ENCODE data around the gene HCRTR2. TPM values are rescaled to one million over a fixed set of nuclear protein-coding genes. Genes with fewer than 3 reads are reported as not detected.
"Not testable (repeated sequence)": the region's sequence is repeated elsewhere in the genome, so short reads cannot be mapped to it uniquely, and the experiment has no call there.

HCRTR2 gene
- total and polyA plus RNA-seq, 2 donors = 0.07 to 0.09 TPM

DNA sequence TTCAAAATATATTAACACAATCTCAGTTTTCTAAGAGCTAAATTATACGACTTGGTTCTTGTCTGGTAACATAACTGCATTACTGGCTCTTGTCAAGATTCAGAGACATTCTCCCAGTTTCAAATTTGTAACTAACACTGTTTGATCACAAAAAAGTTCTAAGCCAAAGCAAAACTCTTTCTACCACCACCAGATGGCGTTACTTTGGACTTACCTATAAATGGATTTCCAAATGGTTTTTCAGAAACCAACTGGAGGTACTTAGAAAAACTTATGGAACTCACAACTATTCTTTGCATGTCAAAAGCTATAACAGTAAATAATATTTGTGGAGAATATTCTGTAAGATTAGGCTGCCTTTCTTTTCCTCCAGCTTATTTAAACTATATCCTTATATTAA, 118.8 kb downstream of the HCRTR2 start:
- WGBS = 63% methylated on average over 2 of the region's 2 CpGs
- Histone ChIP-seq H3K4me1 (ENCODE audit: control insufficient read depth in 2 of 2, insufficient read depth in 2 of 2, low read length in 2 of 2) (no peaks in the 10 kb centered on the region), H3K27ac (ENCODE audit: low read depth in 1 of 2, low read length in 1 of 2) (no peak overlapping the region), H3K4me3 (ENCODE audit: low read length in 2 of 2) (no peak overlapping the region), H3K36me3 (ENCODE audit: control insufficient read depth in 2 of 2, insufficient read depth in 2 of 2, low read length in 1 of 2) (no peaks in the 10 kb centered on the region), H3K9me3 (ENCODE audit: control insufficient read depth in 2 of 2, insufficient read depth in 1 of 2, low read length in 1 of 2) (no peaks in the 10 kb centered on the region), H3K27me3 (ENCODE audit: control insufficient read depth in 2 of 2, insufficient read depth in 1 of 2, low read length in 1 of 2) (no peaks in the 10 kb centered on the region)
- no peak for DNase-seq (ENCODE audit: low read depth in 6 of 9, low spot score in 9 of 9)

DNA sequence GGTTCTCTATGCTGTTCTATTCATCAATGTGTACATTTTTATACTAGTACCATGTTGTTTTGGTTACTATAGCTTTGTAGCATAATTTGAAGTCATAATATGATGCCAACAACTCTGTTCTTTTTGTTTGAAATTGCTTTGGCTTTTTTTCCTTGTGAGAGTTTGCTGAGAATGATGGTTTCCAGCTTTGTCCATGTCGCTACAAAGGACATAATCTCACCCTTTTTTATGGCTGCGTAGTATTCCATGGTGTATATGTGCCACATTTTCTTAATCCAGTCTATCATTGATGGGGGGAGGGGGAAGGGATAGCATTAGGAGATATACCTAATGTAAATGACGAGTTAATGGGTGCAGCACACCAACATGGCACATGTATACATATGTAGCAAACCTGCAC, 122.9 kb downstream of the HCRTR2 start:
- not testable (repeated sequence) for H3K27ac ChIP-seq (ENCODE audit: low read depth in 1 of 2, low read length in 1 of 2); H3K4me3 ChIP-seq (ENCODE audit: low read length in 2 of 2); DNase-seq (ENCODE audit: low read depth in 6 of 9, low spot score in 9 of 9); H3K9me3 ChIP-seq (ENCODE audit: control insufficient read depth in 2 of 2, insufficient read depth in 1 of 2, low read length in 1 of 2); H3K27me3 ChIP-seq (ENCODE audit: control insufficient read depth in 2 of 2, insufficient read depth in 1 of 2, low read length in 1 of 2); H3K4me1 ChIP-seq (ENCODE audit: control insufficient read depth in 2 of 2, insufficient read depth in 2 of 2, low read length in 2 of 2); H3K36me3 ChIP-seq (ENCODE audit: control insufficient read depth in 2 of 2, insufficient read depth in 2 of 2, low read length in 1 of 2)
- WGBS = 93% methylated on average over 3 of the region's 3 CpGs

DNA sequence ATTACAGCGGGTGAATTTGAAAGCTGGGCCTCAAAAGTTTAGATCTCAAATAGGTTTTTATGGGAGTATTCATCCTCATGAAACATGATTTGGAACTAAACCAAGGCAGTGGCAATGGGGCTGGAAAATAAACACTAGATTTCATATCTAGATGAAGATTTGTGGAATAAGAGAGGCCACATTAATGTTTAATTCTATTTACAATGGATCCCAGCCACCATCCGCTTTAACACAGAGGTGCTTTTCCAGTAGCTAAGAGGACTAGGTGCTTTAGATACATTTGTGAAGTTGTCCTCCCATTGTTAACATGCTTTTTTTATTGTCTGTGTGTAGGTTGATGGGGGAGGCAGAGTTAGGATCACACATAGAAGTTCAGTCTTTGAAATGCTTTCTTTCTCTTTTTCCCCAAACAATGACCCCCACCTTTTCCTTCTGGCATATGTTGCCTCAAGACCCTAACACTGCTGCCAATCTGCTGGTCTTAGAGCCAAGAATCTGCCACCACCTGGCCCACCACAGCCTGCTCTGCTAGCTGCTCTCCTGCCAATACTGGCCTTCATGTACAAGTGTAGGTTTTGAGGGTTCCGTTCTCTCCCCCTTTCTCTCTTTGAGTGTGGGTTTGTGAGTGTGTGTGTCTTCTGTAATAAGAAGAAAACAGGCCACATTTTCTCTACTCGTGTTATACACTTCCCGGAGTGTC, 125.1 kb downstream of the HCRTR2 start:
- H3K9me3 ChIP-seq (ENCODE audit: control insufficient read depth in 2 of 2, insufficient read depth in 1 of 2, low read length in 1 of 2) = no peaks in the 10 kb centered on the region
- H3K27me3 ChIP-seq (ENCODE audit: control insufficient read depth in 2 of 2, insufficient read depth in 1 of 2, low read length in 1 of 2) = no peaks in the 10 kb centered on the region
- 92% methylated on average over 5 of the region's 5 CpGs for WGBS
- no peak overlapping the region for H3K4me3 ChIP-seq (ENCODE audit: low read length in 2 of 2)
- no peak overlapping the region for H3K27ac ChIP-seq (ENCODE audit: low read depth in 1 of 2, low read length in 1 of 2)
- H3K36me3 ChIP-seq (ENCODE audit: control insufficient read depth in 2 of 2, insufficient read depth in 2 of 2, low read length in 1 of 2) = no peaks in the 10 kb centered on the region
- DNase-seq (ENCODE audit: low read depth in 6 of 9, low spot score in 9 of 9) = no peak
- H3K4me1 ChIP-seq (ENCODE audit: control insufficient read depth in 2 of 2, insufficient read depth in 2 of 2, low read length in 2 of 2) = no peaks in the 10 kb centered on the region

DNA sequence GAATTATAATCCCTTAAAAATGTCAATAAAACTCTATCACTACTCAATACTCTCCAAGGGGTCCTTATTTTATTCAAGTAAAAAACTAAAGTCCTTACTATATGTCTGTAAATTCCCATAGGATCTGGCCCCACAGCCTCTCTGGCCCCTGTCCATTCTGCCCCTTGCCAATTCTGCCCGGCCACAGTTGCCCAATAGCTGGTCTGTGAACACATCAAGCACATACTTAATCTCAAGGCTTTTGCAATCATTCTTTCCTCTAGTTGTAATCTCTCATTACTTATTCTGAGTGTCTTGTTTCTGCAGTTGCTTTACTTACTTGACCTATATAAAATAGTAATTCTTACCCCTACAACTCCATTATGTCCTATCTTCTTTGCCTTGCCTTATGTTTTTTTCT, 130.4 kb downstream of the HCRTR2 start:
- 90% methylated on average over 1 of the region's 1 CpG for WGBS
- Histone ChIP-seq H3K27ac (ENCODE audit: low read depth in 1 of 2, low read length in 1 of 2) (no peak overlapping the region), H3K27me3 (ENCODE audit: control insufficient read depth in 2 of 2, insufficient read depth in 1 of 2, low read length in 1 of 2) (no peaks in the 10 kb centered on the region), H3K36me3 (ENCODE audit: control insufficient read depth in 2 of 2, insufficient read depth in 2 of 2, low read length in 1 of 2) (no peaks in the 10 kb centered on the region), H3K4me3 (ENCODE audit: low read length in 2 of 2) (no peak overlapping the region), H3K4me1 (ENCODE audit: control insufficient read depth in 2 of 2, insufficient read depth in 2 of 2, low read length in 2 of 2) (no peaks in the 10 kb centered on the region), H3K9me3 (ENCODE audit: control insufficient read depth in 2 of 2, insufficient read depth in 1 of 2, low read length in 1 of 2) (no peaks in the 10 kb centered on the region)
- DNase-seq (ENCODE audit: low read depth in 6 of 9, low spot score in 9 of 9) = no peak

DNA sequence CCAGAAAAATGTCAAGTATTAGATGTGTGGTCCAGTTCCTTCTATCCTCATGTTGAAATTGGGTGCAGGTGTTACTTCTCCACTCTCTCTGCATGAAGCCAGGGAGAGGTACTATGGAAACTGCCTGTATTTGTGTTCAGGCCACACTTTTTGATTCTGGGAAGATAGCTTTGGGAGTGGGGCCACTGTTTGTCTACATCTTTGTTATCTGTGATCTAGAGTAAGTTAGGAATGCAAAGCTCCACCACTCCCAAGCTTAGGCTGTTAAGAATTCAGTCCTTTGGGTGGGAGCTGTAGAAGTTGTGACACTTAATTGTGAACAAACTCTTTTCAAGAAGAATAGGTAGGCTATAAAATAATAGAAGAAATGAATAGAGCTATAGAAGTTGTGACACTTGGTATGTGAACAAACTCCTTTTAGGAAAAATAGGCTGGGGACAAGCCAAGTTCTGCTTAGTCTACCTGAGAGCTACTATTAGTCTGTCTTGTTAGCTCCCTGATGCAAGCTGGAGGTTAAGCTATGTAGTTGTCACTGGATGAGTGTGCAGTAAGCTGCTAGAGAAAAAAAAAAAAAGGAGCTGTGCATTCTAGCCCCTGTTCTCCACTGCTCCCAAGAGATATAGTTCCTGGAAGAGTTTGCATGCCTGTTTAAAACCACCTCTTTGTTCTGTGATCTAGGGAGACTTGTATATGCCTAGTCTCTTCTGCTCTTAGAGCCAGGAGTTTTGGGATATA, 145.8 kb downstream of the HCRTR2 start:
- DNase-seq (ENCODE audit: low read depth in 6 of 9, low spot score in 9 of 9) = no peak
- Histone ChIP-seq H3K4me3 (ENCODE audit: low read length in 2 of 2) (no peak overlapping the region), H3K27ac (ENCODE audit: low read depth in 1 of 2, low read length in 1 of 2) (no peak overlapping the region), H3K36me3 (ENCODE audit: control insufficient read depth in 2 of 2, insufficient read depth in 2 of 2, low read length in 1 of 2) (no peaks in the 10 kb centered on the region), H3K9me3 (ENCODE audit: control insufficient read depth in 2 of 2, insufficient read depth in 1 of 2, low read length in 1 of 2) (no peaks in the 10 kb centered on the region), H3K27me3 (ENCODE audit: control insufficient read depth in 2 of 2, insufficient read depth in 1 of 2, low read length in 1 of 2) (no peaks in the 10 kb centered on the region), H3K4me1 (ENCODE audit: control insufficient read depth in 2 of 2, insufficient read depth in 2 of 2, low read length in 2 of 2) (no peaks in the 10 kb centered on the region)

DNA sequence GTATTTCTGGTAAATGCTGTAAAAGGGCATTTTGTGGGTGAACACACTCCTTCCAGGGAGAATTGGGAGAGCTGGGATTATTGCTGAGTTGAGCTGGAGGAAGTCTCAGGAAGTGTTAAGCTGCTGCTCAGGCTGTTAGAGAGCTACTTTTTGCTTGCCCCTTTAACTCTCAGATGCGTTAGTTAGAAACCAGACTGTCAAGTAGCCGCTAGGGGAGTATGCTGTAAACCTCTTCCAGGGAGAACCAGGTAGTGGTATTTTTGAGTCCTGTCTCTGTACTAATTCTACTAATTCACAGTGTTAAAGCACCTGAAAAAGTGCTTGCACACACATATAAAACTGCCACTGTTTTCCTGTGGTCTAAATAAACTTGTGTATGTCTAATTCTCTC, 146.4 kb downstream of the HCRTR2 start:
- 69% methylated on average over 2 of the region's 2 CpGs for WGBS
- no peak overlapping the region for H3K4me3 ChIP-seq (ENCODE audit: low read length in 2 of 2)
- no peak for DNase-seq (ENCODE audit: low read depth in 6 of 9, low spot score in 9 of 9)
- no peaks in the 10 kb centered on the region for H3K36me3 ChIP-seq (ENCODE audit: control insufficient read depth in 2 of 2, insufficient read depth in 2 of 2, low read length in 1 of 2)
- H3K27me3 ChIP-seq (ENCODE audit: control insufficient read depth in 2 of 2, insufficient read depth in 1 of 2, low read length in 1 of 2) = no peaks in the 10 kb centered on the region
- no peak overlapping the region for H3K27ac ChIP-seq (ENCODE audit: low read depth in 1 of 2, low read length in 1 of 2)
- H3K4me1 ChIP-seq (ENCODE audit: control insufficient read depth in 2 of 2, insufficient read depth in 2 of 2, low read length in 2 of 2) = no peaks in the 10 kb centered on the region
- no peaks in the 10 kb centered on the region for H3K9me3 ChIP-seq (ENCODE audit: control insufficient read depth in 2 of 2, insufficient read depth in 1 of 2, low read length in 1 of 2)

DNA sequence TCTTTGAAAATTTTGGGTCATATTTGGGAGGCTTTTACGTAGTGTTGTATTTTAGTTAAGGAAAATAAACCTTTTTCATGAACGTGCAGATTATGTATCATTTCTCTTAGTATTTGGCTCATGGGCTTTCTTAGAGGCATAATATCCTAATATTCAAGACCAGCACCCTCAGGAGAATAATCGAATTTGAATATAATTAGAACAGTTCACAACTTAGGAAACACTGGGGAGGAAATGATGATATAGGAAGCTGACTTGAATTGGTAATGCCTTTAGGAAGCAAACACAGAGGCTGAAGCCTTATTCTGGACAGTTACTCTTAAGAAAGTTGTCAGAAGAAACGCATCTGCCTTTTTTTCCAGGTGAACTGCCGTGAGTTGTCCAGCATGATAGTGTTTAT, 152.9 kb downstream of the HCRTR2 start, which contains the start of gene GFRAL:
GFRAL (plus strand) TSS at position 301 of the 400 bp plus-strand sequence; CDS start at position 387, 86 bp downstream.
- Histone ChIP-seq H3K36me3 (ENCODE audit: control insufficient read depth in 2 of 2, insufficient read depth in 2 of 2, low read length in 1 of 2) (no peaks in the 10 kb centered on the region), H3K27me3 (ENCODE audit: control insufficient read depth in 2 of 2, insufficient read depth in 1 of 2, low read length in 1 of 2) (no peaks in the 10 kb centered on the region), H3K9me3 (ENCODE audit: control insufficient read depth in 2 of 2, insufficient read depth in 1 of 2, low read length in 1 of 2) (no peaks in the 10 kb centered on the region), H3K27ac (ENCODE audit: low read depth in 1 of 2, low read length in 1 of 2) (no peak within 1 kb of the TSS), H3K4me1 (ENCODE audit: control insufficient read depth in 2 of 2, insufficient read depth in 2 of 2, low read length in 2 of 2) (no peaks in the 10 kb centered on the region), H3K4me3 (ENCODE audit: low read length in 2 of 2) (no peak within 1 kb of the TSS)
- DNase-seq (ENCODE audit: low read depth in 6 of 9, low spot score in 9 of 9) = no peak
- WGBS = 85% methylated on average over 5 of the region's 5 CpGs

Other genes with a start within 250 kb of the HCRTR2 start
- 0.05 TPM for gene GFRAL, start 153.0 kb downstream of the HCRTR2 start, total RNA-seq
- not detected for gene GFRAL, start 153.0 kb downstream of the HCRTR2 start, polyA plus RNA-seq